22Rv1 (cell line): Measurements from ENCODE around the gene ZNF766.

Source experiments
- CTCF ChIP-seq: fragments of 450-650 bp; IDR thresholded peaks from 2 replicates; pipeline ENCODE4 v1.5.1; 2017; ENCODE audit warnings: mild to moderate bottlenecking
- ZFX ChIP-seq: fragments of 450-650 bp; IDR thresholded peaks from 2 replicates; pipeline ENCODE4 v1.6.1; 2017; ENCODE audit warnings: antibody characterized with exemption, borderline replicate concordance

GRCh38 chr19:52307275-52307674 is 37.9 kb downstream of the ZNF766 start:
- TF ChIP-seq CTCF, result no peak
- no peak for TF ChIP-seq ZFX
